Activated CD4-positive, CD25-positive, alpha-beta regulatory T cell treated with anti-CD3 and anti-CD28 coated beads, Interleukin-2, amount 50 U/mL, for 72 hours (primary cell): ENCODE results near the gene OR52K1.
"Not testable (repeated sequence)": the region's sequence is repeated elsewhere in the genome, so short reads cannot be mapped to it uniquely, and the experiment has no call there.

ENCODE experiments used
- DNase-seq: peaks from one replicate; pipeline ENCODE4 v3.0.0; 2021

Gene OR52K1

GRCh38 chr11:4482445-4482844 is at the start of gene OR52K1:
TSS of gene OR52K1 (plus strand) at chr11:4482646. CDS start at chr11:4488901, 6,255 bp downstream.
- DNase-seq = no peak

DNA sequence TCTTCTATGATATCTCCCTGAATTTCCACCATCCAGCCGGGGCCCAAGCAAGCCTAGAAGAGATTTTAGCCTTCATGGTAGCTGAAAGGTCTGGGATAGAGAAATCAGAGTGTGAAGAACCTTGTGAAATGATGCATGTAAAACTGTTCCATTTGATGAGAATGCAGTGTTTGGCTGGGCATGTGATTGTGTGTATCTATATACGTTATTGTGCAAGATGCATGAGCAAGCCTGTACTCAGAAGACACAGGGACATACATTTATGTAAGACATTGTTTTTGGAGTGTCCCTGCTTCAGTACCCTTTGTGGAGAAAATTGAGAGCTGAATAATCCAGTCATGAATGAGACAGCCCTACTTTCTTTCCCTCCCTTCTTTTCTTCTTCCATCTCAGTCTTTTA is 48.6 kb upstream of the OR52K1 start:
- DNase-seq = no peak

- no peak for DNase-seq
Measured at GRCh38 chr11:4436411-4436810, 46.0 kb upstream of the OR52K1 start.

DNA sequence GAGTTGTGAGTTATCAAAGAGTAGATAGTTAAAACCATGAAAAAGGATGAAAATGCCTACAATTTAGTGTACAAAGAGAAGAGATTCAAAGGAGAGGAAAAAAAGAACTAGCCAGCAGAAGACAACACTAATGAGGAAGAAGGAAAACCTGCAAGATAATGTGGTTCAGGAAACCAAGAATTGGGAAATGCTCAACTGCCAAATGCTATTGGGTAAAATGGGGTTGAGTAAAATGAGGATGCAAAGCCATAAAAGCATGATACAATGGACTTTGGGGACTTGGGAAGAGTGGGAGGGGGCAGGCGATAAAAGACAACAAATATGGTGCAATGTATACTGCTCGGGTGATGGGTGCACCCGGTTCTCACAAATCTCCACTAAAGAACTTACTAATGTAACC is 40.9 kb upstream of the OR52K1 start:
- DNase-seq = no peak

GRCh38 chr11:4443232-4443891 is 39.1 kb upstream of the OR52K1 start:
- no peak for DNase-seq

- no peak for DNase-seq
Measured at GRCh38 chr11:4448995-4449394, 33.5 kb upstream of the OR52K1 start, which contains the start of gene OR52K2. TSS of gene OR52K2 (plus strand) at chr11:4449295. CDS start at chr11:4449340, 45 bp downstream.

DNA sequence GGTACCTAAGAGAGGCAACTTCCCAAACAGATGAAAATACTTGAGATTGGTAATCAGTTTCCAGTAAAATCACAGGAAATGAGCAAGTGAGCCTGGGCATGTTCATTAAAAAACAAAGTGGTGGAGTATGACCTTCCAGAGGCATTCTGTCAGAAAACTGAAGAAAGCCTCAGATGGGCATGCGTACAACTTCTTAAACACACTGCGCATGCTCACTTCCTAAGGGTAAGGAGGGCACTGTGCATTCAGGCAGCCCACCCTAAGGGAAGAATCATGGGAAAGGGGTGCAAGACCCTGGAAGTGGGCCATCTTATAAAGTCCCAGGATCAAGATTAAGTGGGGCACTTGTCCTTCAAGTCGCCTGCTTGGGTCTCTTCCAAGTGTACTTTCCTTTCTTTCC is 29.3 kb upstream of the OR52K1 start:
- no peak for DNase-seq

GRCh38 chr11:4454021-4454420 is 28.4 kb upstream of the OR52K1 start:
- no peak for DNase-seq

- no peak for DNase-seq
Measured at GRCh38 chr11:4455419-4455818, 27.0 kb upstream of the OR52K1 start.

- no peak for DNase-seq
Measured at GRCh38 chr11:4459500-4459899, 22.9 kb upstream of the OR52K1 start.

- DNase-seq = no peak
Measured at GRCh38 chr11:4460151-4460550, 22.3 kb upstream of the OR52K1 start.

DNA sequence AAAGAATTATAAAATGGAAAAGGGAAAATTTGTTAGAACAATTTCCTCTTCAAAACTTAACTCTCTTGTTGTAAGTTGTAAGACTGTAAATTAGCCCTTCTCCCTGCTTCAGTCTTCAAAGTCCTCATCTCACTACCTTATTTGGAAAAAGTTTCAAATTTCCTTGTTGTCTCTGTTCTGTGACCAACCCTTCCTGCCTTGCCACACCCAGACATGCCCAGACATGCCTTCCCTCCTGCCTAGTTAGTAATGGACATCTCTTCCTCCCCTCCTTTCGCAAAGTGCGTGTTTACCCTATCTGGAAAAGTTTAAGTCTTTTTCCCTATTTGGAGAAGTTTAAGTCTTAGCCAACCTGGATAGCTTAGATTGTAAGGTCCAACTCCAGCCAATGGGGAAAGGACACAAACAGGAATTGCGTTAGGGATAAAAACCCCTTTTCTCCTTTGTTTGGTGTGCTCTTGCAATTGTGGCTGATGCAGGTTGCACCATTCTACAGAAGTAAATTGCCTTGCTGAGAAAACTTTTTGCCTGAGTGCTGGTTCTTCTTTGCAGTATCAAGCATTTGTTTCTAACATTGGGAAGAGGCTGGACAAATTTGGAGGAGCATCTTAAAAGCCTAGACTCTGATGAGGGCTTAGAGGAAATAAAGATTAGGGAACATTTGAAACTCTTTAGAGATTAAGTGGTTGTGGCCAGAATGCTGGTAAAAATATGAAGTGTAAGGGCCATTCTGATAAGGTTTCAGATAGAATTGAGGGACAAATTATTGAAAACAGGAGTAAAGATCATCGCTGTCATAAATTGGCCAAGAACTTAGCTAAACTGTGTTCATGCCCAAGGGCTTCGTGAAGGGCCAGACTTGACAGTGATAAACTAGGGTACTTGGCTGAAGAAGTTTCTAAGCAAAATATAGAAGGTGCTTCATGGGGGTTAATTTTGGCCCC is 18.0 kb upstream of the OR52K1 start:
- DNase-seq = no peak

DNA sequence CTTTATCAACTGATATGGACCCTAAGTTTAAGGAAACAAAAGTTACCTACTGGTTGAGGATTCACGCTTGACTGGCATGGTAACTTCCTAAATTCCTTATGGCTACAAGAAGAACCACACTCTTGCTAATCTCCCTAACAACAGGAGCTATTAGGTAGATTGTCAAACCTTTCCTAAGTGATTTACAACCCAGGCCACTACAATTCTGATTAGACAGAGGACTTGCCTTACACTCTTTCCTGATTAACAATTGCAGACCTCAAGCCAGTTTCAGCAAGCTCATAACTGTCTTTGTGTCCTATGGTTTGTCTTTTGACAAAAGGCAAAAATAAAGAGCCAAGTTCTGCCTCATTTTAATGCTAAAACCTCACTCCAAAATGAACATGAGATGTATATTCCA is 17.0 kb upstream of the OR52K1 start:
- no peak for DNase-seq

GRCh38 chr11:4466131-4466870 is 16.1 kb upstream of the OR52K1 start:
- no peak for DNase-seq

DNA sequence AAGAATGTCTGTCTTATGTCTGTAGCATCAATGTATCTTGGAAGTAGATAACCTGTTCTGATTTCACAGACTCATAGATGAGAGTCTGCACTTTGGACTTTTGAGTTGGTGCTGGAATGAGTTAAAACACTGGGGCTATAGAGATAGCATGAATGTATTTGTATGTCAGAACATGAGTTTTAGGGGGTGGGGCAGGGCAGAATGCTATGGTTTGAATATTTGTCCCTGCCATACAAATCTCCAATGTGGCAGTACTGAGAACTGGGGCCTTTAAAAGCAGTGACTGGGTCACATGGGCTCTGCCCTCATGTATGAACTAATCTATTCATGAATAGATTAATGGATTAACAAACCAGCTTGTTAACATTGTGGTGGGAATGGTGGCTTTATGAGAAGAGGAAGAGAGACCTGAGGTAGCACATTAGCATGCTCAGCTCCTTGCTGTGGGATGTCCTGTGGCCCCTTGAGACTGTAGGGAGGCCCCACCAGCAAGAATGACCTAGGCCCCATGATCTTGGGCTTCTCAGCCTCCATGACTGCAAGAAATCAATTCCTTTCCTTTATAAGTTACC is 15.5 kb upstream of the OR52K1 start:
- DNase-seq = no peak

DNA sequence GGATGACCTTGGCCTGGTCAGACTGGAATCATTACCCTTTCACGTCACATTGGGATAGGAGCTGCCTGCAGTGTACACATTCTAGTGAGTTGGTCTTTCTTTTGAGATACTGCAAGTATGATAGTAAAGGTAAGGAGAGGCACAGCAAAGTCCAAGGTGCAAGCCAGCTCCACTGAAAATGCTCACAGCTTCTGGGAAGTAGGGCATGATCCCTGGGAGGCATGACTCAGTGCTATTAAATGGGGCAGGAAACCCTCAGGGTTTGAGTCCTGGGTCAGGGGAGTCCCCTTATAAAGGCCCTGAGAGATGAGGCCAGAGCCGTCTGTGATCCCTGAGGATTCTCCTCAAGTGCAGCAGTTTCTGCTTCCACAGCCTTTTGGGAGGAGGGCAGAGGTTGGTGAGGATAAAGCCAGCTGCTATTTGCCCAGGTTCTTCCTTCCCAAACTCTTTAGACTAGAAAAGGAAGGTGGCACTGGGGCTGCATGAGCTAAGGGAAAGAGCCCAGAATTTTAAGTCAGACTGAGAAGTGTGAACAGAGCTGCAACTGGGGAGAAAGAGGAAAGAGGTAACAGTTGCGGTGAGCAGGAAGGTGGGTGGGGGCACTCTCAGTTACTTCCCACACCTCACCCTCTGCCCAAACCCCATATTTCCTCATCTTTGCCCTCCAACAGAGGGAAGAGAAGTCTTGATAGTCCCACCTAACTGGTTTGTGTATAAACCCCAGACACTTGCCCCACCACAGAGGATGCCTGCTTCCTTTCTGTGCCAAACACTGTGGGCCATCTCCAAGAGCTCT is 14.4 kb upstream of the OR52K1 start:
- DNase-seq = no peak

DNA sequence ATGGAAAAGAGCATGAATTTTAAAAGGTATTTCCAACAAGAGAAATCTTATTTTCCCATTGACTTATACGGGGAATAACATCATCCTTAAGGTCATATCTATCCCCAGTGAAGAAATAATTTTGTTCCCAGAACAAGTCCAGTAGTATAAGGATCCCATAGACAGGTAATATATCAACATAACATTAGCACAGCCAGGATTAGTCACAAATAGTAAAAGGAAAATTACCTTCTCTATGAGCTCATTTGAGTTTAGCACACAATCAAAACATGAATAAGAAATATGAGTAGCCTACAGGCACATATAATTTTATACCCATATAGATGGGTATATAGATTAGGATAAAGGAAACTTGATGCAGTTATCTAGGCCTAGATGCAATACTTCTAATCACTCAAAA is 2.8 kb upstream of the OR52K1 start:
- DNase-seq = no peak

GRCh38 chr11:4480577-4481239 is 1.7 kb upstream of the OR52K1 start:
- no peak for DNase-seq

DNA sequence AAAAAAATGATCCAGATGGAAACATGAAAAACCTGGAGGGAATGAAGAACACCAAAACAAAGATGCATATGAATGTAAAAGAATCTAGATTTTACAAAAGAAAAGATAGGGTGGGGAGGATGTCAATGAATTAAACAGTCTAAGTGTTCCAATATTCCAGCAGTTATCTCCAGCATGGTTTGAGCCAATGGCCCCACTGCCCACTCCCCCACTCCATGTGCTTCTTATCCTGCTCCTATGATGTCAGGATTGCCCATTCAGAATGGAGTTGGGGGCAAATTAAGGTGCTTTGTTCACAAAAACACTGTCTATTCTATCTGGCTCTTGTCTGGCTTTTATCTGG is 1.2 kb upstream of the OR52K1 start:
- DNase-seq = no peak

- no peak for DNase-seq
Measured at GRCh38 chr11:4484310-4484709, 1.9 kb downstream of the OR52K1 start.

GRCh38 chr11:4491405-4491804 is 9.0 kb downstream of the OR52K1 start:
- DNase-seq = not testable (repeated sequence)
